HG03280 (cell line): ENCODE data around the gene UBE2J2.

Experiments
- ATAC-seq: cut with Tn5 transposase; IDR thresholded peaks from one replicate; pipeline ENCODE4 v1.9.1; 2021; ENCODE audit warnings: mild to moderate bottlenecking, moderate library complexity; ENCODE audit not compliant: unreplicated experiment

UBE2J2 gene

GRCh38 chr1:1282998-1283397 is 9.3 kb upstream of the UBE2J2 start:
- no peak for ATAC-seq

- ATAC-seq = no peak
These were observed 8.1 kb upstream of the UBE2J2 start for GRCh38 chr1:1281533-1282321.

- no peak for ATAC-seq
These were observed 7.3 kb upstream of the UBE2J2 start for GRCh38 chr1:1280782-1281481.

- ATAC-seq = no peak
These were observed 5.4 kb upstream of the UBE2J2 start for GRCh38 chr1:1279028-1279427.

GRCh38 chr1:1278620-1279019 is 5.0 kb upstream of the UBE2J2 start:
- ATAC-seq = no peak

GRCh38 chr1:1275836-1276235 is 2.2 kb upstream of the UBE2J2 start:
- ATAC-seq = no peak

- ATAC-seq = no peak
These were observed 1.3 kb upstream of the UBE2J2 start for GRCh38 chr1:1274931-1275431.

GRCh38 chr1:1274299-1274930 is 761 bp upstream of the UBE2J2 start:
- ATAC-seq = no peak

- peak; percentile 12 for ATAC-seq
These were observed 494 bp downstream of the UBE2J2 start for GRCh38 chr1:1273209-1273511.

- peak; percentile 3 for ATAC-seq
These were observed 1.1 kb downstream of the UBE2J2 start for GRCh38 chr1:1272341-1273208.

GRCh38 chr1:1270813-1271212 is 2.8 kb downstream of the UBE2J2 start:
- no peak for ATAC-seq

- ATAC-seq = no peak
These were observed 5.4 kb downstream of the UBE2J2 start for GRCh38 chr1:1268284-1268682.

- no peak for ATAC-seq
These were observed 6.0 kb downstream of the UBE2J2 start for GRCh38 chr1:1267488-1268283.

GRCh38 chr1:1264868-1265272 is 8.8 kb downstream of the UBE2J2 start:
- ATAC-seq = no peak

- ATAC-seq = no peak
These were observed 9.6 kb downstream of the UBE2J2 start for GRCh38 chr1:1264026-1264425.

- ATAC-seq = no peak
These were observed 10.9 kb downstream of the UBE2J2 start for GRCh38 chr1:1262758-1263157.

GRCh38 chr1:1262071-1262470 is 11.6 kb downstream of the UBE2J2 start:
- ATAC-seq = no peak

GRCh38 chr1:1260843-1261560 is 12.7 kb downstream of the UBE2J2 start:
- no peak for ATAC-seq

- no peak for ATAC-seq
These were observed 13.6 kb downstream of the UBE2J2 start for GRCh38 chr1:1259951-1260600.
